Loucy (cell line): Measurements from ENCODE around the gene NFATC1.

ENCODE experiments used
- EZH2phosphoT487 ChIP-seq: fragments of 200-600 bp; IDR thresholded peaks from 2 replicates; pipeline ENCODE4 v1.6.1; 2018; ENCODE audit warnings: antibody characterized with exemption, mild to moderate bottlenecking, moderate library complexity, borderline replicate concordance
- TF ChIP-seq, protein P1 (sequence below): fragments of 200-600 bp; sonication (generic); conservative IDR thresholded peaks from 2 replicates; pipeline ENCODE4 v1.5.1; 2014; ENCODE audit warnings: mild to moderate bottlenecking, antibody characterized with exemption, low read length

DNA sequence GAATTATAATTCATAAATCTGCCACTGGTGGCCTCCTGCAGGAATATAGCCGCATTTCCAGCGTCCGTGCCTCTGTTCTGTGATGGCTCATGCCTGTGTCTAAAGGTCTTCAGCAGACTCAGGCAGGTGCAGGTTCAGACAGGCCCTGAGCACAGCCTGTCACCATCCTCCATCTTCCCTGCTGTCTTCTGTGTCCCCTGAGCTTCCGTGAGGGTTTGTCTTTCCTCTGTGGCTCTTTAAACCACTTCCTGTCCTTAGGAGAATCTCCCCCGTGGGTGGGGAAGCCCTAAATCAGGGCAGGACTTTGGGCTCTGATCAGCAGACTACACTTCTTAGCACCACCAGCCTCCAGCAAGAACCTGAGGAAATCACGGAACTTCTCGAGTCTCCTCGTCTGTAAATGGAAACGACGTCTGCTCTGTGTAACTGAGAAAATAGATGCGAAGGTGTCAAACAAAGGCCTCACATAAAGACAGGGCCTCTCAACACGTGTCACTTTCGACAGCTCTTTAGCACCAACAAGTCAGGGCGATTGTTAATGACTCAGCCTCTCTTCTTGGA lies 24.1 kb upstream of the NFATC1 start:
- TF ChIP-seq, protein P1, sequence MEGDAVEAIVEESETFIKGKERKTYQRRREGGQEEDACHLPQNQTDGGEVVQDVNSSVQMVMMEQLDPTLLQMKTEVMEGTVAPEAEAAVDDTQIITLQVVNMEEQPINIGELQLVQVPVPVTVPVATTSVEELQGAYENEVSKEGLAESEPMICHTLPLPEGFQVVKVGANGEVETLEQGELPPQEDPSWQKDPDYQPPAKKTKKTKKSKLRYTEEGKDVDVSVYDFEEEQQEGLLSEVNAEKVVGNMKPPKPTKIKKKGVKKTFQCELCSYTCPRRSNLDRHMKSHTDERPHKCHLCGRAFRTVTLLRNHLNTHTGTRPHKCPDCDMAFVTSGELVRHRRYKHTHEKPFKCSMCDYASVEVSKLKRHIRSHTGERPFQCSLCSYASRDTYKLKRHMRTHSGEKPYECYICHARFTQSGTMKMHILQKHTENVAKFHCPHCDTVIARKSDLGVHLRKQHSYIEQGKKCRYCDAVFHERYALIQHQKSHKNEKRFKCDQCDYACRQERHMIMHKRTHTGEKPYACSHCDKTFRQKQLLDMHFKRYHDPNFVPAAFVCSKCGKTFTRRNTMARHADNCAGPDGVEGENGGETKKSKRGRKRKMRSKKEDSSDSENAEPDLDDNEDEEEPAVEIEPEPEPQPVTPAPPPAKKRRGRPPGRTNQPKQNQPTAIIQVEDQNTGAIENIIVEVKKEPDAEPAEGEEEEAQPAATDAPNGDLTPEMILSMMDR, result no peak
- no peak for TF ChIP-seq EZH2phosphoT487
